K562 (cell line): ENCODE data around the gene SERPINA9. TPM values are rescaled to one million over a fixed set of nuclear protein-coding genes. Genes with fewer than 3 reads are reported as not detected.

Source experiments
- ATAC-seq: fragments of 200-7000 bp; cut with Tn5 transposase; 3 replicates; pipeline ENCODE4 v1.9.1; 2020; ENCODE audit warnings: moderate library complexity
- BruUV-seq: library from RNA; stranded (reverse); fragments of 400-500 nt; replicated peaks from 2 replicates; lab custom pipeline; 2021; lab: Mats Ljungman, UMichigan
- CTCF ChIA-PET: fragments of 300-600 bp; formaldehyde crosslinking; extraction: SDS; loops from one replicate; lab custom pipeline; 2021; ENCODE audit warnings: low intra/inter-chr PET ratio; lab: Yijun Ruan, JAX
- POLR2A ChIA-PET: fragments of 300-600, 350-650 bp; sonication (Branson Sonifier 250); formaldehyde crosslinking; extraction: SDS; loops from one replicate; lab custom pipeline; 2021; ENCODE audit warnings: antibody characterized with exemption, inconsistent platforms; lab: Yijun Ruan, JAX
- DNase-seq, 4 experiments: peaks; one replicate each; pipeline versions ENCODE4 v3.0.0 to v3.0.0-alpha.2; 2011 to 2018; ENCODE audit warnings: low spot score in 3 of 4, mixed read lengths in 3 of 4; ENCODE audit errors: extremely low read depth in 1 of 4
- FAIRE-seq: peaks from 2 replicates; lab custom pipeline; 2011; peaks lifted over from hg19 to GRCh38; lab: Jason Lieb, UNC
- H2AFZ ChIP-seq: 2 replicates; pipeline ENCODE4 v1.6.0; 2011; ENCODE audit warnings: low read depth, low read length, control low read depth, inconsistent platforms
- H3K27ac ChIP-seq: fragments of 200-600 bp; 3 replicates; pipeline ENCODE4 v1.8.0; 2011; ENCODE audit warnings: low read depth, mild to moderate bottlenecking, control low read depth, inconsistent platforms, low read length, moderate library complexity, mixed read lengths; ENCODE audit errors: extremely low read depth
- H3K27me3 ChIP-seq, 2 experiments: fragments of 300-600 bp in 1 of 2; 2 replicates in 1 of 2; 3 replicates in 1 of 2; pipeline versions ENCODE4 v1.6.0 to v1.8.0; 2011; ENCODE audit warnings: inconsistent platforms in 2 of 2, low read length in 2 of 2, mild to moderate bottlenecking in 1 of 2, mixed read lengths in 1 of 2, moderate library complexity in 1 of 2; ENCODE audit not compliant: control insufficient read depth in 2 of 2, insufficient read depth in 2 of 2
- H3K36me3 ChIP-seq: fragments of 300-600 bp; 3 replicates; pipeline ENCODE4 v1.8.0; 2011; ENCODE audit warnings: mild to moderate bottlenecking, low read length, inconsistent platforms; ENCODE audit not compliant: control insufficient read depth, insufficient read depth
- H3K4me1 ChIP-seq, 2 experiments: fragments of 200-600 bp in 1 of 2; replicated peaks in 1 of 2; 2 replicates in 1 of 2; 3 replicates in 1 of 2; pipeline versions ENCODE4 v1.5.1 to v1.8.0; 2011; ENCODE audit warnings: inconsistent platforms in 2 of 2, low read length in 2 of 2, mild to moderate bottlenecking in 1 of 2, mixed read lengths in 1 of 2, moderate library complexity in 1 of 2; ENCODE audit not compliant: control insufficient read depth in 2 of 2, insufficient read depth in 2 of 2
- H3K4me2 ChIP-seq: 2 replicates; pipeline ENCODE4 v1.6.1; 2011; ENCODE audit warnings: low read length, control low read depth, inconsistent platforms, mixed read lengths; ENCODE audit not compliant: insufficient read depth
- H3K4me3 ChIP-seq: fragments of 200-600 bp; sonication (generic), shearing (Covaris generic); 2 replicates; pipeline ENCODE4 v1.5.1; 2016; ENCODE audit warnings: control low read depth, inconsistent platforms
- H3K79me2 ChIP-seq: fragments of 200-600 bp; 3 replicates; pipeline ENCODE4 v1.8.0; 2011; ENCODE audit warnings: low read length, inconsistent platforms; ENCODE audit not compliant: control insufficient read depth, insufficient read depth
- H3K9ac ChIP-seq, 2 experiments: 2 replicates each; pipeline versions ENCODE4 v1.6.0 to v1.6.1; 2011; ENCODE audit warnings: low read depth in 2 of 2, low read length in 2 of 2, control low read depth in 1 of 2, inconsistent platforms in 1 of 2, mild to moderate bottlenecking in 1 of 2, mixed read lengths in 1 of 2; ENCODE audit not compliant: insufficient read depth in 1 of 2
- H3K9me1 ChIP-seq: one replicate; pipeline ENCODE4 v1.6.0; 2011; ENCODE audit warnings: inconsistent platforms, mild to moderate bottlenecking, low read length, moderate library complexity; ENCODE audit not compliant: control insufficient read depth, insufficient read depth
- H3K9me3 ChIP-seq: replicated peaks from 2 replicates; pipeline ENCODE4 v1.5.1; 2011; ENCODE audit warnings: low read depth, low read length, inconsistent platforms; ENCODE audit not compliant: control insufficient read depth, insufficient read depth
- H4K20me1 ChIP-seq: replicated peaks from 2 replicates; pipeline ENCODE4 v1.6.1; 2011; ENCODE audit warnings: low read length, inconsistent platforms, mixed read lengths; ENCODE audit not compliant: control insufficient read depth, insufficient read depth
- BDP1 ChIP-seq: IDR thresholded peaks from 3 replicates; pipeline ENCODE4 v1.6.1; 2011; ENCODE audit not compliant: insufficient read length, insufficient read depth
- CEBPG ChIP-seq, 3 experiments: fragments of 200-800 bp in 1 of 3; sonication (Bioruptor generic) in 1 of 3; sonication (generic) in 1 of 3; formaldehyde crosslinking in 1 of 3; IDR thresholded peaks in 2 of 3; conservative IDR thresholded peaks in 1 of 3; 2 replicates each; pipeline versions ENCODE4 v1.6.1 to v1.8.0; 2016 to 2022; ENCODE audit warnings: missing compliant biosample characterization in 2 of 3, missing genetic modification characterization in 2 of 3, mild to moderate bottlenecking in 1 of 3, missing genetic modification reagents in 1 of 3
- COPS2 ChIP-seq: fragments of 450-650 bp; conservative IDR thresholded peaks from 2 replicates; pipeline ENCODE4 v1.6.1; 2016; ENCODE audit warnings: mild to moderate bottlenecking, moderate library complexity
- ERF ChIP-seq: fragments of 450-650 bp; formaldehyde crosslinking; IDR thresholded peaks from 2 replicates; pipeline ENCODE4 v1.4.0; 2020; ENCODE audit warnings: mild to moderate bottlenecking, mixed read lengths
- HDAC8 ChIP-seq: fragments of 450-650 bp; IDR thresholded peaks from 2 replicates; pipeline ENCODE4 v1.6.1; 2016; ENCODE audit warnings: mild to moderate bottlenecking, missing genetic modification characterization, moderate library complexity, missing compliant biosample characterization
- HNRNPH1 ChIP-seq: fragments of 200-400 bp; formaldehyde crosslinking; optimal IDR thresholded peaks from 2 replicates; pipeline ENCODE3; 2017; ENCODE audit warnings: low read depth, mild to moderate bottlenecking, low read length, moderate library complexity
- KLF13 ChIP-seq: fragments of 450-650 bp; IDR thresholded peaks from 2 replicates; pipeline ENCODE4 v1.6.1; 2016; ENCODE audit warnings: missing genetic modification characterization, low read depth, mild to moderate bottlenecking, missing compliant biosample characterization, moderate library complexity, borderline replicate concordance
- NCOA6 ChIP-seq: fragments of 450-650 bp; IDR thresholded peaks from 2 replicates; pipeline ENCODE4 v1.6.1; 2017; ENCODE audit warnings: mild to moderate bottlenecking
- NEUROD1 ChIP-seq: fragments of 150-350 bp; IDR thresholded peaks from 2 replicates; pipeline ENCODE4 v1.6.1; 2014; ENCODE audit warnings: borderline replicate concordance, low read length, low read depth; ENCODE audit not compliant: partially characterized antibody
- POLR3A ChIP-seq: IDR thresholded peaks from 2 replicates; pipeline ENCODE4 v1.6.1; 2011; ENCODE audit warnings: borderline replicate concordance, mild to moderate bottlenecking, moderate library complexity; ENCODE audit not compliant: insufficient read length, insufficient read depth; ENCODE audit errors: extremely low read depth
- SAP30 ChIP-seq: fragments of 200-600 bp; sonication (generic); IDR thresholded peaks from 2 replicates; pipeline ENCODE4 v1.6.1; 2012; ENCODE audit warnings: borderline replicate concordance, low read depth, mild to moderate bottlenecking, moderate library complexity, low read length, control low read depth, inconsistent platforms; ENCODE audit not compliant: insufficient read depth, poor library complexity, severe bottlenecking
- SRSF1 ChIP-seq: fragments of 200-400 bp; formaldehyde crosslinking; IDR thresholded peaks from 2 replicates; pipeline ENCODE4 v1.6.1; 2017; ENCODE audit warnings: mild to moderate bottlenecking, low read depth, low read length, moderate library complexity
- TARDBP ChIP-seq: fragments of 450-650 bp; IDR thresholded peaks from 2 replicates; pipeline ENCODE4 v1.6.1; 2016
- ZNF121 ChIP-seq: sonication (generic); formaldehyde crosslinking; conservative IDR thresholded peaks from 2 replicates; pipeline ENCODE4 v1.8.0; 2022; ENCODE audit warnings: missing genetic modification reagents
- ZNF212 ChIP-seq: fragments of 450-650 bp; formaldehyde crosslinking; IDR thresholded peaks from 2 replicates; pipeline ENCODE4 v1.4.0; 2020; ENCODE audit warnings: mild to moderate bottlenecking
- WGBS: fragments of 100-300 bp; shearing (Covaris generic); methylation state at CpG from one replicate; pipeline ENCODE4 v1.1.6; 2016; ENCODE audit warnings: low coverage, mixed read lengths; ENCODE audit not compliant: insufficient coverage; ENCODE audit errors: missing lambda C conversion rate; 5-methylcytosine and 5-hydroxymethylcytosine counted together
- in situ Hi-C: fragments of 300-500 bp; cut with MboI; formaldehyde crosslinking; loops from 4 replicates; pipeline ENCODE4 v1.15.0; 2018; ENCODE audit warnings: inconsistent platforms, mixed read lengths
- intact Hi-C: fragments of 100-400 bp; cut with micrococcal nuclease; formaldehyde crosslinking; loops from 2 replicates; pipeline ENCODE4 v1.14.2; 2022
- polyA plus RNA-seq, 8 experiments: library from polyadenylated mRNA; depleted of rRNA in 4 of 8; stranded (reverse) in 5 of 8; unstranded in 3 of 8; fragments of >200 nt; fragmentation: Nextera tagmentation in 2 of 8; fragmentation: Illumina TruSeq in 1 of 8; extraction: Ambion mirVana in 2 of 8; extraction: Trizol in 1 of 8; gene quantifications; 2 replicates each; pipeline versions ENCODE4 v1.2.1 to v1.2.3, GENCODE V29; 2011 to 2014; ENCODE audit warnings: inconsistent platforms in 1 of 8, missing spikeins in 1 of 8
- total RNA-seq, 7 experiments: library from RNA; depleted of rRNA in 6 of 7; stranded (reverse); fragments of >200 nt in 6 of 7; fragmentation: Illumina TruSeq in 2 of 7; extraction: Trizol in 2 of 7; gene quantifications; 2 replicates each; pipeline versions ENCODE4 v1.2.1 to v1.2.3, GENCODE V29; 2011 to 2021; ENCODE audit warnings: low replicate concordance in 1 of 7
- TF ChIP-seq, protein P1 (sequence below): fragments of 250-450 bp; sonication (Bioruptor Pico); IDR thresholded peaks from 2 replicates; pipeline ENCODE4 v1.8.0; 2022; ENCODE audit warnings: inconsistent platforms
- TF ChIP-seq, protein P2 (sequence below): fragments of 250-450 bp; sonication (Bioruptor Pico); IDR thresholded peaks from 2 replicates; pipeline ENCODE4 v1.5.0; 2021
- TF ChIP-seq, protein P3 (sequence below): sonication (generic); formaldehyde crosslinking; IDR thresholded peaks from 2 replicates; pipeline ENCODE4 v1.8.0; 2022; ENCODE audit warnings: mild to moderate bottlenecking, missing genetic modification reagents

The SERPINA9 gene
- total and polyA plus RNA-seq, 9 of the 15 experiments (the other 6 are each of a cell fraction or from before 2014, with no cell fraction given) = not detected

DNA sequence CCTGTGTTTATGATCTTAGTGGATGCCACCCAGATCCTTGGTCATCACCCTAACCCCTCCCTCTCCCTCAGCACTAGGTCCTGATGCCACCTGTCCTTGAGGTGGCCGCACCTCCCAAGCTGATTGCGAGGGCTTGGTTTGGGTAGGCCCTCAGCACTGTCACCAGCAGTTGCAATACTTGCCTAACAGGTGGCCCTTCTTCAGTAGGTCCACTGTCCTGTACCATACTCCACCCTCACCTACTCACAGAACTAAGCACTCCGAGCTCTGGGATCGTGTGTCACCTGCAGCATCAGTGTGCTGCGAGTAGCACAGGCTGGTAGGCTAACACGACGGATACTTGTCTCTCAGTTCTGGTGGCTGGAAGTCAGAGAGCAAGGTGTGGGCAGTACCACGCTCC lies 47.3 kb upstream of the SERPINA9 start:
- ATAC-seq = no peak
- no peak overlapping the region for H2AFZ ChIP-seq
- CTCF ChIA-PET = no interaction called here
- no peaks in the 10 kb centered on the region for H3K79me2 ChIP-seq
- H3K9ac ChIP-seq = no peak overlapping the region
- BruUV-seq = no TSS peak
- no peak for DNase-seq
- H3K4me3 ChIP-seq = no peak overlapping the region
- H3K9me3 ChIP-seq = no peaks in the 10 kb centered on the region
- H3K27me3 ChIP-seq = no peaks in the 10 kb centered on the region
- in situ Hi-C loops = no loop called here
- H3K9me1 ChIP-seq = no peaks in the 10 kb centered on the region
- no peaks in the 10 kb centered on the region for H4K20me1 ChIP-seq
- no peaks in the 10 kb centered on the region for H3K4me1 ChIP-seq
- WGBS = 5% methylated on average over 8 of the region's 8 CpGs
- POLR2A ChIA-PET = no interaction called here
- no peak overlapping the region for H3K27ac ChIP-seq
- H3K36me3 ChIP-seq = no peaks in the 10 kb centered on the region
- intact Hi-C loops = no loop called here
- no peak for TF ChIP-seq KLF13 (tag)
- TF ChIP-seq ERF = no peak
- no peak for TF ChIP-seq HNRNPH1
- TF ChIP-seq, protein P1, sequence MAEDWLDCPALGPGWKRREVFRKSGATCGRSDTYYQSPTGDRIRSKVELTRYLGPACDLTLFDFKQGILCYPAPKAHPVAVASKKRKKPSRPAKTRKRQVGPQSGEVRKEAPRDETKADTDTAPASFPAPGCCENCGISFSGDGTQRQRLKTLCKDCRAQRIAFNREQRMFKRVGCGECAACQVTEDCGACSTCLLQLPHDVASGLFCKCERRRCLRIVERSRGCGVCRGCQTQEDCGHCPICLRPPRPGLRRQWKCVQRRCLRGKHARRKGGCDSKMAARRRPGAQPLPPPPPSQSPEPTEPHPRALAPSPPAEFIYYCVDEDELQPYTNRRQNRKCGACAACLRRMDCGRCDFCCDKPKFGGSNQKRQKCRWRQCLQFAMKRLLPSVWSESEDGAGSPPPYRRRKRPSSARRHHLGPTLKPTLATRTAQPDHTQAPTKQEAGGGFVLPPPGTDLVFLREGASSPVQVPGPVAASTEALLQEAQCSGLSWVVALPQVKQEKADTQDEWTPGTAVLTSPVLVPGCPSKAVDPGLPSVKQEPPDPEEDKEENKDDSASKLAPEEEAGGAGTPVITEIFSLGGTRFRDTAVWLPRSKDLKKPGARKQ (CRISPR knock-in tag) = no peak
- no peak for TF ChIP-seq SAP30
- TF ChIP-seq ZNF212 (CRISPR knock-in tag) = no peak
- no peak for TF ChIP-seq NEUROD1
- no peak for TF ChIP-seq ZNF121
- no peak for TF ChIP-seq BDP1
- no peak for TF ChIP-seq HDAC8
- TF ChIP-seq TARDBP = no peak
- TF ChIP-seq COPS2 = no peak
- no peak for TF ChIP-seq CEBPG (CRISPR knock-in tag; IDR thresholded peaks at IDR 0.05)
- no peak for TF ChIP-seq CEBPG (tag; conservative IDR thresholded peaks at IDR 0.05 in 1 of 2, IDR thresholded peaks at IDR 0.05 in 1 of 2)
- no peak for TF ChIP-seq NCOA6
- TF ChIP-seq, protein P2, sequence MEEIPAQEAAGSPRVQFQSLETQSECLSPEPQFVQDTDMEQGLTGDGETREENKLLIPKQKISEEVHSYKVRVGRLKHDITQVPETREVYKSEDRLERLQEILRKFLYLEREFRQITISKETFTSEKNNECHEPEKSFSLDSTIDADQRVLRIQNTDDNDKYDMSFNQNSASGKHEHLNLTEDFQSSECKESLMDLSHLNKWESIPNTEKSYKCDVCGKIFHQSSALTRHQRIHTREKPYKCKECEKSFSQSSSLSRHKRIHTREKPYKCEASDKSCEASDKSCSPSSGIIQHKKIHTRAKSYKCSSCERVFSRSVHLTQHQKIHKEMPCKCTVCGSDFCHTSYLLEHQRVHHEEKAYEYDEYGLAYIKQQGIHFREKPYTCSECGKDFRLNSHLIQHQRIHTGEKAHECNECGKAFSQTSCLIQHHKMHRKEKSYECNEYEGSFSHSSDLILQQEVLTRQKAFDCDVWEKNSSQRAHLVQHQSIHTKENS (CRISPR knock-in tag) = no peak
- TF ChIP-seq POLR3A = no peak
- TF ChIP-seq SRSF1 = no peak
- TF ChIP-seq, protein P3, sequence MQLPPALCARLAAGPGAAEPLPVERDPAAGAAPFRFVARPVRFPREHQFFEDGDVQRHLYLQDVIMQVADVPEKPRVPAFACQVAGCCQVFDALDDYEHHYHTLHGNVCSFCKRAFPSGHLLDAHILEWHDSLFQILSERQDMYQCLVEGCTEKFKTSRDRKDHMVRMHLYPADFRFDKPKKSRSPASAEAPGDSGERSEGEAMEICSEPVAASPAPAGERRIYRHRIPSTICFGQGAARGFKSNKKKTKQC (CRISPR knock-in tag) = no peak
- no peak overlapping the region for H3K4me2 ChIP-seq
- no peak for FAIRE-seq
